Caco-2 (cell line): ENCODE measurements around the gene JAG1. TPM values are rescaled to one million over a fixed set of nuclear protein-coding genes. Genes with fewer than 3 reads are reported as not detected.

Experiments
- BruUV-seq: library from RNA; stranded (reverse); fragments of 400-500 nt; replicated peaks from 2 replicates; lab custom pipeline; 2021; lab: Mats Ljungman, UMichigan
- CTCF ChIA-PET: fragments of 300-600 bp; sonication (Branson Sonifier 250); formaldehyde crosslinking; loops from one replicate; lab custom pipeline; 2022; ENCODE audit warnings: antibody characterized with exemption; lab: Charles Lee
- POLR2A ChIA-PET: fragments of 300-600 bp; sonication (Branson Sonifier 250); formaldehyde crosslinking; loops from one replicate; lab custom pipeline; 2022; ENCODE audit warnings: antibody characterized with exemption; lab: Charles Lee
- DNase-seq, 2 experiments: peaks; one replicate each; pipeline versions ENCODE4 v3.0.0 to v3.0.0-alpha.2; 2020 to 2022
- H3K27me3 ChIP-seq: replicated peaks from 2 replicates; pipeline ENCODE4 v1.6.0; 2011; ENCODE audit warnings: low read length; ENCODE audit not compliant: control insufficient read depth, insufficient read depth
- H3K36me3 ChIP-seq: 2 replicates; pipeline ENCODE4 v1.5.1; 2011; ENCODE audit warnings: low read length; ENCODE audit not compliant: control insufficient read depth, insufficient read depth
- H3K4me1 ChIP-seq: fragments of 250-450 bp; sonication (Bioruptor Pico); 2 replicates; pipeline ENCODE4 v1.5.1; 2020; ENCODE audit warnings: mild to moderate bottlenecking
- H3K4me3 ChIP-seq: 2 replicates; pipeline ENCODE4 v1.5.1; 2011; ENCODE audit warnings: low read depth, mild to moderate bottlenecking, control low read depth, low read length
- H3K9me3 ChIP-seq: fragments of 250-450 bp; sonication (Bioruptor Pico); 2 replicates; pipeline ENCODE4 v1.5.1; 2020; ENCODE audit warnings: mild to moderate bottlenecking, moderate library complexity
- H3K27ac Mint-ChIP-seq: one replicate; pipeline ENCODE4 v1.8.0; 2022; ENCODE audit warnings: mixed read lengths; ENCODE audit not compliant: unreplicated experiment
- H3K27me3 Mint-ChIP-seq: one replicate; pipeline ENCODE4 v1.8.0; 2022; ENCODE audit warnings: mixed read lengths; ENCODE audit not compliant: insufficient read depth, unreplicated experiment
- H3K36me3 Mint-ChIP-seq: one replicate; pipeline ENCODE4 v1.8.0; 2022; ENCODE audit warnings: mild to moderate bottlenecking, mixed read lengths; ENCODE audit not compliant: insufficient read depth, unreplicated experiment
- H3K4me1 Mint-ChIP-seq: one replicate; pipeline ENCODE4 v1.8.0; 2022; ENCODE audit warnings: low read depth, mixed read lengths; ENCODE audit not compliant: unreplicated experiment
- H3K4me3 Mint-ChIP-seq: one replicate; pipeline ENCODE4 v1.8.0; 2022; ENCODE audit warnings: mild to moderate bottlenecking, moderate library complexity, mixed read lengths; ENCODE audit not compliant: unreplicated experiment
- H3K9me3 Mint-ChIP-seq: one replicate; pipeline ENCODE4 v1.8.0; 2022; ENCODE audit warnings: mixed read lengths; ENCODE audit not compliant: unreplicated experiment
- CTCF ChIP-seq, 2 experiments: fragments of 200-600 bp in 1 of 2; IDR thresholded peaks; 1 replicate in 1 of 2; 2 replicates in 1 of 2; pipeline versions ENCODE4 v1.5.1 to v1.8.0; 2011 to 2022; ENCODE audit warnings: antibody characterized with exemption in 1 of 2, control low read depth in 1 of 2, inconsistent platforms in 1 of 2, low read depth in 1 of 2, low read length in 1 of 2, mild to moderate bottlenecking in 1 of 2, moderate library complexity in 1 of 2; ENCODE audit not compliant: insufficient read depth in 1 of 2, severe bottlenecking in 1 of 2, unreplicated experiment in 1 of 2
- intact Hi-C: fragments of 100-400 bp; cut with micrococcal nuclease; formaldehyde crosslinking; loops from one replicate; pipeline ENCODE4 v1.10.0; 2022; ENCODE audit not compliant: unreplicated experiment
- total RNA-seq: library from RNA; stranded (reverse); gene quantifications from 2 replicates; pipeline ENCODE4 v1.2.3, GENCODE V29; 2022

Gene JAG1
- total RNA-seq, 1 experiment from 2014 or later: 69.8 TPM

GRCh38 chr20:10721137-10721896 is 47.5 kb upstream of the JAG1 start:
- Mint-ChIP-seq H3K4me1 (peaks cover 33% of the 10 kb centered on the region), H3K36me3 (no peaks in the 10 kb centered on the region), H3K27me3 (no peaks in the 10 kb centered on the region), H3K9me3 (no peaks in the 10 kb centered on the region), H3K27ac (no peak overlapping the region), H3K4me3 (no peak overlapping the region)
- DNase-seq: no peak
- no TSS peak for BruUV-seq
- intact Hi-C loops: no loop called here
- CTCF ChIA-PET: no interaction called here
- Histone ChIP-seq H3K9me3 (no peaks in the 10 kb centered on the region), H3K27me3 (no peaks in the 10 kb centered on the region), H3K4me1 (peaks cover 32% of the 10 kb centered on the region), H3K36me3 (no peaks in the 10 kb centered on the region), H3K4me3 (no peak overlapping the region)
- no peak for TF ChIP-seq CTCF (IDR thresholded peaks at IDR 0.05; ENCODE audit: insufficient read depth in 1 of 2, low read depth in 1 of 2, low read length in 1 of 2, severe bottlenecking in 1 of 2, unreplicated experiment in 1 of 2)
- POLR2A ChIA-PET: no interaction called here

- TF ChIP-seq CTCF (IDR thresholded peaks at IDR 0.05; ENCODE audit: insufficient read depth in 1 of 2, low read depth in 1 of 2, low read length in 1 of 2, severe bottlenecking in 1 of 2, unreplicated experiment in 1 of 2): no peak
- no peaks in the 10 kb centered on the region for H3K36me3 Mint-ChIP-seq
- Histone ChIP-seq H3K27me3 (no peaks in the 10 kb centered on the region), H3K4me3 (no peak overlapping the region), H3K4me1 (peaks cover 40% of the 10 kb centered on the region), H3K36me3 (no peaks in the 10 kb centered on the region), H3K9me3 (no peaks in the 10 kb centered on the region)
- peaks cover 35% of the 10 kb centered on the region for H3K4me1 Mint-ChIP-seq
- no peaks in the 10 kb centered on the region for H3K27me3 Mint-ChIP-seq
- no peak for DNase-seq
- H3K27ac Mint-ChIP-seq: peak overlapping the region; percentile 16
- POLR2A ChIA-PET: no interaction called here
- no TSS peak for BruUV-seq
- no peaks in the 10 kb centered on the region for H3K9me3 Mint-ChIP-seq
- intact Hi-C loops: no loop called here
- H3K4me3 Mint-ChIP-seq: no peak overlapping the region
- CTCF ChIA-PET: no interaction called here
Observed at GRCh38 chr20:10720565-10720964, 46.8 kb upstream of the JAG1 start.

GRCh38 chr20:10719740-10720385 is 46.1 kb upstream of the JAG1 start:
- peaks cover 35% of the 10 kb centered on the region for H3K4me1 Mint-ChIP-seq
- H3K36me3 Mint-ChIP-seq: no peaks in the 10 kb centered on the region
- H3K4me1 ChIP-seq: peaks cover 40% of the 10 kb centered on the region
- H3K9me3 Mint-ChIP-seq: no peaks in the 10 kb centered on the region
- H3K4me3 Mint-ChIP-seq: no peak overlapping the region
- no peak overlapping the region for H3K4me3 ChIP-seq
- no TSS peak for BruUV-seq
- ChIA-PET POLR2A (no interaction called here), CTCF (no interaction called here)
- intact Hi-C loops: no loop called here
- no peaks in the 10 kb centered on the region for H3K9me3 ChIP-seq
- H3K36me3 ChIP-seq: no peaks in the 10 kb centered on the region
- no peaks in the 10 kb centered on the region for H3K27me3 Mint-ChIP-seq
- H3K27ac Mint-ChIP-seq: peak overlapping the region; percentile 16
- no peak for TF ChIP-seq CTCF (IDR thresholded peaks at IDR 0.05; ENCODE audit: insufficient read depth in 1 of 2, low read depth in 1 of 2, low read length in 1 of 2, severe bottlenecking in 1 of 2, unreplicated experiment in 1 of 2)
- DNase-seq: no peak
- H3K27me3 ChIP-seq: no peaks in the 10 kb centered on the region
